Gastrocnemius medialis (tissue), 4 donors: Measurements from ENCODE around the gene TANGO6.

Experiments used
- POLR2A ChIP-seq, 2 donors: fragments of 450-650 bp; IDR thresholded peaks; one replicate each; pipeline ENCODE4 v1.6.1; 2017; ENCODE audit warnings: antibody characterized with exemption in 2 of 2, mild to moderate bottlenecking in 2 of 2, moderate library complexity in 2 of 2
- TF ChIP-seq, protein P1 (sequence below), 5 experiments: fragments of 450-650 bp in 3 of 5; fragments of 200-600 bp in 2 of 5; sonication (generic) in 2 of 5; IDR thresholded peaks in 4 of 5; conservative IDR thresholded peaks in 1 of 5; 1 replicate in 4 of 5; 2 replicates in 1 of 5; pipeline ENCODE4 v1.5.1; 2016 to 2019; ENCODE audit warnings: antibody characterized with exemption in 5 of 5, mild to moderate bottlenecking in 3 of 5, moderate library complexity in 3 of 5

DNA sequence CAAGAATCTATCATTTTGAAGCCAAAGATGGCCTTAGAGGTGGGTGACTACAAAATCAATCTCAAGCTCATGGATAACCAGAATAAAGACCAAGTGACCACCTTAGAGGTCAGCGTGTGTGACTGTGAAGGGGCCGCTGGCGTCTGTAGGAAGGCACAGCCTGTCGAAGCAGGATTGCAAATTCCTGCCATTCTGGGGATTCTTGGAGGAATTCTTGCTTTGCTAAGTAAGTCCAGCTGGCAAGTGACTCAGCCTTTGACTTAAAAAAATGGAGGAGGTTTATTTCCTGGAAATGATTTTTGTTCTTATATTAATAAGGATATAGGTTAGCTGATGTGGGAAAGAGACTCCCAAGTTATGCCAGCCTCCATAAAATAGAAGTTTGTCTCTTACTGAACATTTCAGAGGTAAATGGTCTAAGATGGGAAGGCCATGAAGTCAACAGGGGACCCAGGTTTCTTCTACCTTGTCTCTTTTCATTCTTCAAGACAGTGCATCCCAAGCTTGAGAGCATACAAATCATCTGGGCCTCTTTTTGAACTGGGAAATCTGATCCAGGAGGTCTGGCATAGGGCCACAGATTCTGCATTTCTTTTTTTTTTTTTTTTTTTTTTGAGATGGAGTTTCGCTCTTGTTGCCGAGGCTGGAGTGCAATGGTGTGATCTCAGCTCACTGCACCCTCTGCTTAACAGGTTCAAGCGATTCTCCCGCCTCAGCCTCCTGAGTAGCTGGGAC lies 19.8 kb upstream of the TANGO6 start:
- TF ChIP-seq, protein P1, sequence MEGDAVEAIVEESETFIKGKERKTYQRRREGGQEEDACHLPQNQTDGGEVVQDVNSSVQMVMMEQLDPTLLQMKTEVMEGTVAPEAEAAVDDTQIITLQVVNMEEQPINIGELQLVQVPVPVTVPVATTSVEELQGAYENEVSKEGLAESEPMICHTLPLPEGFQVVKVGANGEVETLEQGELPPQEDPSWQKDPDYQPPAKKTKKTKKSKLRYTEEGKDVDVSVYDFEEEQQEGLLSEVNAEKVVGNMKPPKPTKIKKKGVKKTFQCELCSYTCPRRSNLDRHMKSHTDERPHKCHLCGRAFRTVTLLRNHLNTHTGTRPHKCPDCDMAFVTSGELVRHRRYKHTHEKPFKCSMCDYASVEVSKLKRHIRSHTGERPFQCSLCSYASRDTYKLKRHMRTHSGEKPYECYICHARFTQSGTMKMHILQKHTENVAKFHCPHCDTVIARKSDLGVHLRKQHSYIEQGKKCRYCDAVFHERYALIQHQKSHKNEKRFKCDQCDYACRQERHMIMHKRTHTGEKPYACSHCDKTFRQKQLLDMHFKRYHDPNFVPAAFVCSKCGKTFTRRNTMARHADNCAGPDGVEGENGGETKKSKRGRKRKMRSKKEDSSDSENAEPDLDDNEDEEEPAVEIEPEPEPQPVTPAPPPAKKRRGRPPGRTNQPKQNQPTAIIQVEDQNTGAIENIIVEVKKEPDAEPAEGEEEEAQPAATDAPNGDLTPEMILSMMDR (IDR thresholded peaks at IDR 0.05 in 4 of 5, conservative IDR thresholded peaks at IDR 0.05 in 1 of 5) = no peak
- no peak for TF ChIP-seq POLR2A (IDR thresholded peaks at IDR 0.05)
